SU-DHL-6 (cell line): ENCODE results near the gene CHD2.

Experiments used
- H2AFZ ChIP-seq: fragments of 200-600 bp; sonication (generic); 2 replicates; pipeline ENCODE4 v1.6.1; 2014; ENCODE audit warnings: low read depth, mild to moderate bottlenecking, moderate library complexity, mixed read lengths, antibody characterized with exemption, low read length; ENCODE audit not compliant: severe bottlenecking
- H3F3A ChIP-seq: fragments of 200-600 bp; shearing (Covaris generic); 2 replicates; pipeline ENCODE4 v1.6.0; 2016; ENCODE audit warnings: antibody characterized with exemption, mild to moderate bottlenecking; ENCODE audit not compliant: insufficient read depth
- H3K27ac ChIP-seq: fragments of 200-600 bp; sonication (generic); 2 replicates; pipeline ENCODE4 v1.5.1; 2016; ENCODE audit warnings: low read depth, mild to moderate bottlenecking, low read length, moderate library complexity, mixed read lengths
- H3K27me3 ChIP-seq: fragments of 200-600 bp; sonication (generic), shearing (Covaris generic); 2 replicates; pipeline ENCODE4 v1.6.0; 2014; ENCODE audit warnings: mild to moderate bottlenecking, low read length
- H3K36me3 ChIP-seq: fragments of 200-600 bp; sonication (generic); 2 replicates; pipeline ENCODE4 v1.6.1; 2014; ENCODE audit warnings: mild to moderate bottlenecking, low read length, mixed read lengths
- H3K4me2 ChIP-seq: fragments of 300-600, 200-600 bp; shearing (Covaris generic), sonication (generic); 2 replicates; pipeline ENCODE4 v1.6.0; 2014; ENCODE audit warnings: low read length, low read depth, mild to moderate bottlenecking; ENCODE audit not compliant: poor library complexity, severe bottlenecking
- H3K4me3 ChIP-seq: fragments of 200-600 bp; sonication (generic); 2 replicates; pipeline ENCODE4 v1.5.1; 2014; ENCODE audit warnings: antibody characterized with exemption, low read length, mild to moderate bottlenecking, mixed read lengths; ENCODE audit not compliant: insufficient read depth, poor library complexity, severe bottlenecking
- H3K79me2 ChIP-seq: fragments of 200-600 bp; sonication (generic); 2 replicates; pipeline ENCODE4 v1.6.1; 2014; ENCODE audit warnings: mild to moderate bottlenecking, low read length, moderate library complexity; ENCODE audit not compliant: insufficient read depth
- H3K9ac ChIP-seq: fragments of 200-600 bp; sonication (generic); 2 replicates; pipeline ENCODE4 v1.7.0; 2014; ENCODE audit warnings: mild to moderate bottlenecking, low read length
- H3K9me2 ChIP-seq: fragments of 200-600 bp; sonication (generic); replicated peaks from 2 replicates; pipeline ENCODE4 v1.6.1; 2014; ENCODE audit warnings: low read length; ENCODE audit not compliant: insufficient read depth
- H3K9me3 ChIP-seq: fragments of 200-600 bp; sonication (generic); 2 replicates; pipeline ENCODE4 v1.6.1; 2014; ENCODE audit warnings: low read length, mixed read lengths; ENCODE audit not compliant: insufficient read depth
- H4K20me1 ChIP-seq: fragments of 200-600 bp; sonication (generic); 2 replicates; pipeline ENCODE4 v1.6.1; 2014; ENCODE audit warnings: low read depth, mild to moderate bottlenecking, antibody characterized with exemption, low read length, moderate library complexity, mixed read lengths
- CTCF ChIP-seq: fragments of 200-600 bp; sonication (generic); IDR thresholded peaks from one replicate; pipeline ENCODE4 v1.5.1; 2017; ENCODE audit warnings: antibody characterized with exemption, mild to moderate bottlenecking, low read length, moderate library complexity; ENCODE audit not compliant: insufficient read depth, poor library complexity, severe bottlenecking
- EZH2phosphoT487 ChIP-seq: fragments of 200-600 bp; sonication (generic), shearing (Covaris generic); conservative IDR thresholded peaks from 2 replicates; pipeline ENCODE4 v1.6.1; 2018; ENCODE audit warnings: mild to moderate bottlenecking, antibody characterized with exemption, low read length, moderate library complexity, mixed read lengths

Gene CHD2

GRCh38 chr15:92954002-92954401 lies 53.9 kb downstream of the CHD2 start:
- Histone ChIP-seq H3K9me3 (peaks cover 10% of the 10 kb centered on the region; the same call in 1 of the 2 replicates), H3K4me3 (no peak overlapping the region), H3F3A (peaks cover 15% of the 10 kb centered on the region; the same call in 1 of the 2 replicates), H4K20me1 (no peaks in the 10 kb centered on the region), H3K9ac (no peak overlapping the region), H3K36me3 (peaks cover 83% of the 10 kb centered on the region), H3K79me2 (no peaks in the 10 kb centered on the region), H3K27ac (no peak overlapping the region), H3K4me2 (no peak overlapping the region), H2AFZ (no peak overlapping the region), H3K27me3 (no peaks in the 10 kb centered on the region), H3K9me2 (no peaks in the 10 kb centered on the region)
- TF ChIP-seq EZH2phosphoT487 (no peak), CTCF (no peak)

- Histone ChIP-seq H3K9ac (no peak overlapping the region), H3K4me3 (no peak overlapping the region), H3K27me3 (no peaks in the 10 kb centered on the region), H3K27ac (no peak overlapping the region), H3F3A (peaks cover 15% of the 10 kb centered on the region; the same call in 1 of the 2 replicates), H2AFZ (no peak overlapping the region), H4K20me1 (no peaks in the 10 kb centered on the region), H3K9me2 (no peaks in the 10 kb centered on the region), H3K79me2 (no peaks in the 10 kb centered on the region), H3K4me2 (no peak overlapping the region), H3K36me3 (peaks cover 81% of the 10 kb centered on the region), H3K9me3 (peaks cover 4% of the 10 kb centered on the region; the same call in 1 of the 2 replicates)
- no peak for TF ChIP-seq CTCF
- no peak for TF ChIP-seq EZH2phosphoT487
Measured at GRCh38 chr15:92954578-92954977, 54.5 kb downstream of the CHD2 start.

- Histone ChIP-seq H3K36me3 (peaks cover 82% of the 10 kb centered on the region), H4K20me1 (no peaks in the 10 kb centered on the region), H3F3A (peaks cover 20% of the 10 kb centered on the region; the same call in 1 of the 2 replicates)
Measured at GRCh38 chr15:92955706-92956105, 55.6 kb downstream of the CHD2 start.

More at GRCh38 chr15:92955706-92956105, 55.6 kb downstream of the CHD2 start:
- Histone ChIP-seq H3K27ac (no peak overlapping the region), H3K4me2 (no peak overlapping the region), H3K9me2 (no peaks in the 10 kb centered on the region), H3K9me3 (no peaks in the 10 kb centered on the region), H2AFZ (no peak overlapping the region), H3K9ac (no peak overlapping the region), H3K79me2 (no peaks in the 10 kb centered on the region; the same call in 1 of the 2 replicates), H3K27me3 (no peaks in the 10 kb centered on the region), H3K4me3 (no peak overlapping the region)
- no peak for TF ChIP-seq CTCF
- TF ChIP-seq EZH2phosphoT487 = no peak
